HG03103 (cell line): ENCODE results near the gene OCA2.

Experiments used
- ATAC-seq: cut with Tn5 transposase; IDR thresholded peaks from one replicate; pipeline ENCODE4 v1.9.1; 2021; ENCODE audit warnings: low read depth; ENCODE audit not compliant: unreplicated experiment

The OCA2 gene

GRCh38 chr15:27889258-27889657 lies 209.9 kb downstream of the OCA2 start:
- ATAC-seq: no peak

GRCh38 chr15:27885201-27885600 lies 213.9 kb downstream of the OCA2 start:
- no peak for ATAC-seq

- ATAC-seq: no peak
Observed at GRCh38 chr15:27884726-27885125, 214.4 kb downstream of the OCA2 start.

- ATAC-seq: no peak
Observed at GRCh38 chr15:27878841-27879240, 220.3 kb downstream of the OCA2 start.

- ATAC-seq: no peak
Observed at GRCh38 chr15:27873828-27874227, 225.3 kb downstream of the OCA2 start.

- ATAC-seq: no peak
Observed at GRCh38 chr15:27873039-27873438, 226.1 kb downstream of the OCA2 start.

GRCh38 chr15:27872355-27872754 lies 226.8 kb downstream of the OCA2 start:
- ATAC-seq: no peak

GRCh38 chr15:27871902-27872260 lies 227.2 kb downstream of the OCA2 start:
- ATAC-seq: no peak

GRCh38 chr15:27871078-27871901 lies 227.8 kb downstream of the OCA2 start:
- ATAC-seq: no peak

GRCh38 chr15:27870320-27870719 lies 228.8 kb downstream of the OCA2 start:
- ATAC-seq: no peak

- no peak for ATAC-seq
Observed at GRCh38 chr15:27869697-27870281, 229.3 kb downstream of the OCA2 start.

- no peak for ATAC-seq
Observed at GRCh38 chr15:27868828-27869404, 230.2 kb downstream of the OCA2 start.

GRCh38 chr15:27867861-27868260 lies 231.3 kb downstream of the OCA2 start:
- no peak for ATAC-seq

- ATAC-seq: no peak
Observed at GRCh38 chr15:27866505-27867165, 232.5 kb downstream of the OCA2 start.

- no peak for ATAC-seq
Observed at GRCh38 chr15:27865926-27866325, 233.2 kb downstream of the OCA2 start.

- ATAC-seq: no peak
Observed at GRCh38 chr15:27865323-27865922, 233.7 kb downstream of the OCA2 start.

GRCh38 chr15:27864719-27865118 lies 234.4 kb downstream of the OCA2 start:
- ATAC-seq: no peak

- no peak for ATAC-seq
Observed at GRCh38 chr15:27864086-27864485, 235.0 kb downstream of the OCA2 start.

GRCh38 chr15:27863000-27863399 lies 236.1 kb downstream of the OCA2 start:
- no peak for ATAC-seq

- no peak for ATAC-seq
Observed at GRCh38 chr15:27861171-27861570, 237.9 kb downstream of the OCA2 start.

- no peak for ATAC-seq
Observed at GRCh38 chr15:27855137-27855536, 244.0 kb downstream of the OCA2 start.
